GM21526 (cell line): ENCODE data around the gene DCLRE1B.
"Not testable (repeated sequence)": the region's sequence is repeated elsewhere in the genome, so short reads cannot be mapped to it uniquely, and the experiment has no call there.

Experiments used
- ATAC-seq: cut with Tn5 transposase; IDR thresholded peaks from one replicate; pipeline ENCODE4 v1.9.1; 2021; ENCODE audit warnings: moderate library complexity; ENCODE audit not compliant: unreplicated experiment, low FRiP score

The DCLRE1B gene

DNA sequence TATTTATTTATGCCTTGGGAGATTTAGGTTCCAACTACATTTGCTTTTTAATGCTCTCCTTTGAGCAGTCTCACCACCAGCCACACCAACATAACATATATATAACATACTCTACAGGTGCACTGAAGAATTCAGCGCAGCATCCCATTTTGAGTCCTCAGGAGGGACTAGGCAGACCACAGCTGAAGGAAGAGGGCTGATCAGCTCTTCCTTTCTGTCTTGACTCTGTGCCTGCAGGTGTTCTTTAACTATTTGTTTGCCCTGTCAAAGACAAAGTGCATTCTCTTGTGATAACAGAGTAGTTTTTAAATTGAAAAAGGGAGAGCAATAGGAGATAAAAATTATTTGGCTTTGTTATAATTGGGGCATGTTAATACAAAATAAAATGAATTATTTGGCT, 41.0 kb downstream of the DCLRE1B start:
- ATAC-seq = no peak

DNA sequence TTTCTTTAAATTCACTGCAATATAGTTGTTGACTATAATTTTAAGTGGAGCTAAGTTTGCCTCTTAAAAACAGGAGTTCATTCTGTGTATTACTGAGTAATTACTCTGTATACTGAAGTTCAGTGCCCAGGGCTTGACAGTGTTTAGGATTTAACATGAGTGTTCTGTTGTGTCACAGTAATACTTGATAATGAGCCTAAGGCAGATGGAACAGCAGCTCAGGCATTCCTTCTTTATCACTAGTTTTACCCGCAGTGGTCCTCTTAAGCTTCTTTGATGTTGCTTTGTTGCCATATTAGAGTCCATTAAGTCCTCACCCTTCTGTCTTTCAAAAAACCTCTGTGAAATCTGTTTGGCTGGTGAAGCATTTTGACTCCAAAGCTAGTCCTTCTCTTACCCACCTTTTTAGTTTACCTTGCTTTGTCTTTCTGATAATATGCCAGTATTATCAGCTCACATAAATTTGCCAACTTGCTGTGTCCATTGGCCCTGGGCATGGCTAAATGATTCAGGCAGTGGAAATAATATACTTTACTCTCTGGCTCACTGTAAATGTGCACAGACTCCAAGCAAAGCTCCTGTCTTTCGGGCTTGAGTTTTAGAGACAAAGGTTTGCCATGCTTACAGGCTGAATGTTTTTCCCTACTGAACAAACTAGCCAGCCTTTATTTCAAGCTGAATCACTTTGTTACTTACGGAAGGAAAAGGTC, 41.7 kb downstream of the DCLRE1B start:
- no peak for ATAC-seq

DNA sequence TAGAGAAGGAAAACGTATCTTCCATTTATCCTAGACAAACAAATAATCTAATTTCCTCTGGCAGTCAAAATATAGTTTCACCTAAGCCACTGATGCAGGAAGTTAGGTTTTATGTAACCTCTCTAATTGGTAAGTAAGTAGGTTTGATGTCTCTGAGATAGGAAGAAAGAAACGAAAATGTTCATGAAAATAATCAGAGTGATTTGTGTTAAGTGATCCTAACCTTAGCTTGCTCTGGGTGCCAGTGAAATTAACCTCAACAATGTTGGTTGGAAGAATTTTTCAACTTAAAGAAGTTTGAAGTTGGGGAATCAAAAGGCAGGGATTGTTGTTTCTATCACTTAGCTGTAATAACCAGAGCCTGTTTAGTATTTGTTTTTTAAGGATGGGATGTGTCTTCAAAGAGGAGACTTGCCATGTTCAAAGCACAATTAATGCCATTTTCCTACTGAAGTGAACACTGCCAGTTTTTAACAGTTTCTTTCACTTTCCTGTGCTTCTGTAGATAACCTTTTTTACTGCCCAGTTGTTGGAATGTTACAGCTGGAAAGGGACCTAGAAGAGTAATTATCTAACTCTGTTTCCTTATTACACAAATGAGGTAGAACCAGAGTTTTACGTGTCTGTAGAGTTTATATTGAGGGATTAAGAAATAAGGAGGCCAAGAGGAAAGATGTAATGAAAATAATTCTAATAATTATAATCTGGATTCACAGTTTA, 42.4 kb downstream of the DCLRE1B start:
- no peak for ATAC-seq

DNA sequence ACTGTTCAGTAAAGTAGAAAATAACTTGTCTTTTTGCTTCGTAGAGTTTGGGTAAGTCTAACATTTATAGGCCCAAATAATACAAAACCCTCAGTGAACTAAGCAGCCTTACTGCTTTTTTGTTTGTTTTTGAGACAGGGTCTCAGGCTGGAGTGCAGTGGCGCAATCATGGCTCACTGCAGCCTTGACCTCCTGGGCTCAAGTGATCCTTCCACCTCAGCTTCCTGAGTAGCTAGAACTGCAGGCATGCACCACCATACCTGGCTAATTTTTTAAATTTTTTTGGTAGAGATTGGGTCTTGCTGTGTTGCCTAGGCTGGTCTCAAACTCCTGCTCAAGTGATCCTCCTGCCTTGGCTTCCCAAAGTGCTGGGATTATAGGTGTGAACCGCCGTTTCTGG, 43.0 kb downstream of the DCLRE1B start:
- not testable (repeated sequence) for ATAC-seq

DNA sequence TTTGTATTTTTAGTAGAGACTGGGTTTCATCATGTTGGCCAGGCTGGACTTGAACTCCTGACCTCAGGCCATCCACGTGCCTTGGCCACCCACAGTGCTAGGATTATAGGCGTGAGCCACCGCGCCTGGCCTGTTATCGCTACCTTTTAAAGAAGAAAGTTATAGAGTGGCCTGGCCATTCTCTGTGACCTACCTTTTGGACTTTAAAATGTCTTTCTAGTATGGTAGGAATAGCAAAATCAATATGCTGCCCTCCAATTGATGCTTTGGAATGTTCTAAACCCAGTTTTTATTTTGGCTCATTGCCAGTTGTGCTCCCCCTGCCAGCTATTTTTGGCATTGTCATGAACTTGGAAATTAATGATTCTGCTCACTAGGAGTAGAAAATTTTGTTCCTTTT, 43.9 kb downstream of the DCLRE1B start:
- no peak for ATAC-seq

DNA sequence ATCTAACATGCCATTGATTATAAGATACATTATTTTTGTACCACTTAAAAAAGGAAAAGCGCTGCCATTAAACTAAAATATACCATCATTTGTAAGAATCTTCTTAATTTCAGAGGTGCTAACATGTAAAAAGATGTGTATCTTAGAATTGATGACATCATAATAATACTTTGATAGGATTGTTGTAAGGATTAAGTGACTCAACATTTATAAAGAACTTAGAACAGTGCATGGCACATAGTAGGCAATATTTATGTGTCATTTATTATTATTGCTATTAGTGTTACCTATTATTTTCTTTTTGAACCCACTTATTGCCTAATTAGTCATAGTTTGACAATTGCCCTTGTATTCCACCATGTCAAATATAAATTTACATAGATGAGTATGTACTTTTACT, 45.8 kb downstream of the DCLRE1B start:
- no peak for ATAC-seq

DNA sequence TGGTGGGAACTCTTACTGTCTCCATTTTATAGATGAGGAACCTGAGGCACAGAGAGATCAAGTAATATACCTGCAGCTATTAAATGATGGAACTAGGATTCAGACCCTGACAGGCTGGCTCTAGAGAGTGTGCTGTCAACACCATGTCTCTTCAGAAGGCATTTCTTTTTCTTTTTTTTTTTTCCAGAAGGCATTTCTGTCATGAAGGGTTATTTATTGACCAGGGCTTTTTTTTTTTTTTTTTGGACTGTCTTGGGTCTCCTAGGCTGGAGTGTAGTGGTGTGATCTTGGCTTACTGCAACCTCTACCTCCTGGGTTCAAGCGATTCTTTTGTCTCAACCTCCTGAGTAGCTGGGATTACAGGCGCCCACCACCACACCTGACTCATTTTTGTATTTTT, 46.6 kb downstream of the DCLRE1B start:
- no peak for ATAC-seq

DNA sequence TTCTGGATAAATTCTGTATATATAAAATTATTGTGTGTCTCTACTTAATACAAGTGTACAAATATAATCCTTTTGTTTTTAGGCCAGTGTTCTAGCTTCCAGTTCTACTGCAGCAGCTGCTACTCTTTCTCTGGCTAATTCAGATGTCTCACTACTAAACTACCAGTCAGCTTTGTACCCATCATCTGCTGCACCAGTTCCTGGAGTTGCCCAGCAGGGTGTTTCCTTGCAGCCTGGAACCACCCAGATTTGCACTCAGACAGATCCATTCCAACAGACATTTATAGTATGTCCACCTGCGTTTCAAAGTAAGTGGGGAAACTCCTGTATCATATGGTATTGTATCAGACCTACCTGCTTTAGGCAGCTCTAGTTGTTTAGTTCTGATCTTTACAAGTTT, 52.9 kb downstream of the DCLRE1B start:
- ATAC-seq = no peak

DNA sequence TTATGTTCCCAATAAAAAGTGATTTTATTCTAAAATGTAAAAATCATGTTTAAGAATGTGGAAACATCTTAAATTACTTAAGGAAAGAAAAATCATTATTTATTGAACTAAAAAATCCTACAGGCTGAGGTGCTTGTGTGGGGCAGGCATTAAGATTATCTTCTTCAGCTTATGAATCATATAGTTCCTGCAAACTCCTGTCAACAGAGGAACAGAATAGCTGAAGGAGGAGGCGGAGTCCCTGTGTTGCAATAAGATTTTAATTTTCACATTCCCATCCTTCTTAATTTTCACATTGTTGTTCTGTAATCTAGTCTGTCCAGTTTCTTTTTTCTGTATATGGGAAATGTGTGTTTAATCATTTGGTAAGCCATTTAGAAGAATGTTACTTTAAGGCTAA, 53.6 kb downstream of the DCLRE1B start:
- no peak for ATAC-seq

DNA sequence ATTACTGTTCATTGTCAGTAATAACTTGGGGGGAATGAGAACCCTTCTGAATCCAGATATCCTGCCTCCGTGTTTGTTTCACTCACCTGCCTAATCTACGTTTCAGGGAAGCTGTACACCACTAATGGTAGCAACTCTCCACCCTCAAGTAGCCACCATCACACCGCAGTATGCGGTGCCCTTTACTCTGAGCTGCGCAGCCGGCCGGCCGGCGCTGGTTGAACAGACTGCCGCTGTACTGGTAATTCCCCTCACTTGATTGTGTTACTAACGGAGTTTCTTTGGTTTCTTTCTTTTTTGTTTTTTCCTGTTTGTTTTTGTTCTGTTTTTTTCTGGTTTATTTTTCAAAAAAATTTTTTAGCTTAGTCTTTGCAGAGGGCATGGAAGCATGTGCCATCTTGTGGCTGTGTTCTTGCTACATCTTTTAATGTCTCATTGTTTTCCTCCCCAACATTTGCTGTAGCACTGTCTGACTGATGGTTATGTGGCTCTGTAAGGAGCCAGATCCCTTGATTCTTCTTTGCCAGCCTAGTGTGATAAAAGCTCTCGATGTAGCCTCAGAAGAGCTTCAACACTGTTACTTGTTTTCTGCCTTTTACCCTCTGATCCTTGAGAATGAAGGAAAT, 58.3 kb downstream of the DCLRE1B start:
- no peak for ATAC-seq
